GM18526 (cell line): ENCODE data around the gene ENTREP3.

ENCODE experiments used
- POLR2A ChIP-seq: IDR thresholded peaks from 3 replicates; pipeline ENCODE4 v1.6.1; 2011; ENCODE audit not compliant: insufficient read length; ENCODE audit errors: extremely low read depth

Gene ENTREP3

DNA sequence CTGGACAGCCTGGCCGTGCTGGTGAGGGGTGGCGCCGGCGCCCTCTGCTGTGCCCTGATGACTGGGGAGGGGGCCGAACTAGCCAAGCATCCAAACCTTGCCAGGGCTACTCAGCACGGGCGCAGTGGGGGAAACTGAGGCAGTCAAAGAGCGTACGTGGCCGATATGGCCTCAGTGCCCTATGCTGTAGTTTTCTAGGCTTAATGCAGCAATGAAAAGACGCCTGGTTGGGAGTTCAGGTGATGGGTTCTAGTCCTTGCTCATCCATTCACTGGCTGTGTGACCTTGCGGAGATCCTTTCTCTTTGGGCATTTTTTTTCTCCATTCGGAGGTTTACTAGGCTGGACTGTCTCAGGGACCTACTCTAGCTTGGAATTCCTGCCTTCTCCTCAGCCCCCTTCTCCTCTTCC, 46.0 kb downstream of the ENTREP3 start:
- no peak for TF ChIP-seq POLR2A

DNA sequence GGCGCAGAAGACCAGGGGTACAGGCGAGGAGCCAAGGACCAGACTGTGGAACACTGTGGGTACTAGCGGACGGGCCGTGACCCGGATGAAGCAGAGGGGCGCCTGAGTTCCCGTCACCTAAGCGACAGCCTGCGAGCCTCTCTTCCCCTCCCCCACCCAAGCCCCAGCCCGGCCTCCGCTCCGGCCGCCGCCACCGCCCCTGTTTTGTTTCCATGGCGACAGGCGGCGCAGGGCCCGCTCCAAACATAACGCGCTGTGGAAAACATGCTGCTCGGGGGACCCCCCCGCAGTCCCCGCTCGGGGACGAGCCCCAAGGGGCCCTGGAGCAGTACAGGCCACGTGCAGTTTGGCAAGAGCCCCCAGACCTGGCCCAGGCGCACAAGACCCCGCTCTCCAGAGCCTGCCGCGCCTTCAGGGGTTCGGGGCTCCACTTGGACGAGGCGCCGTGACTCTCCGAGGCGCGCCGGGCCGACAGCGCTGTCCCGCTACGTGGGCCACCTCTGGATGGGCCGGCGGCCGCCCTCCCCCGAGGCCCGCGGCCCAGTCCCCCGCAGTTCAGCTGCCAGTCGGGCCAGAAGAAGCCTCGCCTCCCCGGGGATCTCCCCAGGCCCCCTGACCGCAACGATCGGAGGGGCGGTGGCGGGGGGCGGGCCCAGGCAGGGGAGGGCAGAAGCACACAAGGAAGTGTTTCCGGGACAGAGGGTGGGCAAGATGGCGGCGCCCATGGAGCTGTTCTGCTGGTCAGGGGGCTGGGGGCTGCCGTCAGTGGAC, 46.6 kb downstream of the ENTREP3 start, which contains the start of gene MTX1:
TSS of gene MTX1 (plus strand) at position 155 of the 771 bp plus-strand sequence. CDS start at position 265, 110 bp downstream.
- peak; percentile 62 for TF ChIP-seq POLR2A

DNA sequence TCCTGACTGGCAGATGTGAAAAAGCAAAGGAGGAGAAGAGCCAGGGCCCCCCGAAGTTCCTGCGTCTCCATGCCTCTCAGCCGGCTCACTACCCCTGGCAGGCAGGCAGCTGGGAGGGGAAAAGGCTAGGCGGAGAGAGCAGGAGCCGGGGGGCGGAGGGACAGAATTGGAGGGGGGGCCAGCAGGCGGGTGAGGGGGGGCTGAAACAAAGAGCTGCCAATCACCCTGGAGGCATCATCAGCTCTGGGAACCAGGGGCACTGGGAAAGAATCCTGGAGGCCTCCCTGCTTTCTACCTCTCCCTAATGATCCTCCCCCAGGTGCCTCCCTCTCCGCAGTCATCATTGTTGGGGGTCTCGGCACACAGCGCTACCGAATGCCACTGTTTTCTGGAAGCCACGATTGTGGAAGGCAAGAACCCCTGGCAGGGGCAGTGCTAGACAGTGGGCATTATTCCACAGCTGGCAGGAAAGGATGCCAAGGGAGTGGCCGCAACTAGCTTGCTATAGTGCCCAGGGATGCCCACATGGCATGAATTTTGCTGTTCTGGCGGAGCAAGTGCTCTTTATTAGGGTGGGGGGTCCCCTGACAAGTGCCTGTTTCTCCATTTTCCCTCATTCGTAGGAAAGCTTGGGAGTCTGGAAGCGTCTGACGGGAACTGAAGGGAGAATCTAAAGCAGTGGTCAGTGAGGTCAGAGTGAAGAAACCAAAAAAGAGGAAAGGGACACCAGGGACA, 47.3 kb downstream of the ENTREP3 start, which contains the start of gene THBS3:
TSS of gene THBS3 (minus strand) at position 92 of the 735 bp plus-strand sequence. CDS start at position 71, 21 bp downstream.
- TF ChIP-seq POLR2A, result no peak

DNA sequence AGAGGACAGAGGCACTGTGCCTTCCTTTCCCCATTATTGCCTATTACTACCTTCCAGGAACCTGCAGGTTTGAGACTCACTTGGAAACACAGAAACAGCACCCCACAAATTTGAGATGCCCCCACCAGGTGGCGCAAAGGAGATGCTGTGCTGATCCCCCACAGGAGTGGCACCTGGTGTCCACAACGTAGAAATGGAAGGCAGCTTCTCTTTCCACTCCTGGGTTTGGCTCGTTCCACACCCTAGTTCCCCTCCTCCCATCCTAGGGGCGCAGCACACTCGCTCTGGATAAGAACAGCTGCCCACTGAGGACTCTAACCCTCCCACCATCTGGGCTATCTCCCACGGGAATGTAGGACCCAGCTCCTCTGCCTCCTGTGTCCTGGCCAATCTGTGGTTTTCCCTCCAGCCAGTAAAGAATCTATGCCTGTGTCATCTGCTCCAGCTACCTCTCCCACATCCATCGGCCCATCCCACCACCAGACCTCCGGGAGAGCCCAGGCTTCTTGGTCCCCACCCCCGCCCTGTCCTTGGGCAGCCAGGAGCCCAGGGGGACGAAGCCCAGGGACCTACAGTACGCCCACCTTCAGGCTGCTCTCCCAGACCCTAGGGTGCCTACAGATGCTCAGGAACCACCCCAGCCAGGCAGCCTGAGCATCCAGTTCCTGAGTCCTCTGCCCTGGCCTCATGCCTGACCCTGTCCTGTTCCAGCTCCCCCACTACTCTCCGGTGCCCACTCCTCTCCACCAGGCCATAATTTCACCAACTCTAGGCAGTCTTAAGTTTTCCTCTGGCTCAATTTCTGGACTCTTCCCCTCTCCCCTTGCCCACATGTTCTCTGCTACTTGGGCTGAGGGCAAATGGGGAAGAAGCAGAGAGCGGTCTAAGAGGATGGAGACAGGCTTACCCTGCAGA, 48.1 kb downstream of the ENTREP3 start:
- no peak for TF ChIP-seq POLR2A

DNA sequence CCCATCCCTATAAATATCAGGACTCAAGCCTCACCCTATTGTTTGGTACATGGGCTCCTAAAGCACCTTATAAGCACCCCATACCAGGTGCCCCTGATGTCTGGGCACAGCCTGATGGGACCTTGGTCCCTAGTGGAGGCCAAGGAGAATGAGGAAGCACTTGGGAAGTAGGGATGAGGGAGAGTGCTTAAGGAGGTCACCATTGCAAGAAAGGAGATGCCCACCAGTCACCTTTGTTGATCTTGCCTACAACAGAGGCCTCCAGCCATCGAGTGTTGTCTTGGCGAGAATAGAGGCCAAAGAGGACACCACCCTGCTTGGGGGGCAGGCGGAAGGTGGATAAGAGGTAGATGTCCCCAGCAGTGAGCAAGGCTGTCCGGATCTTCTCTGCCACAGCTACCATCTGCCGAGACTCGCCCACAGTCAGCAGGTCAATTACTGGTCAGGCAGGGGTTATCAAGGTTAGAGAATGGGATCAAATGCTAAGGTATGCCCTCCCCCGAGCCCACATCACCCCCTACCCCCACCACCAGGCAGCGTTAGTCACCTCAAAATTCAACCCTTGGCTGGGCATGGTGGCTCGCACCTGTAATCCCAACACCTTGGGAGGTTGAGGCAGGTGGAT, 49.2 kb downstream of the ENTREP3 start:
- no peak for TF ChIP-seq POLR2A

DNA sequence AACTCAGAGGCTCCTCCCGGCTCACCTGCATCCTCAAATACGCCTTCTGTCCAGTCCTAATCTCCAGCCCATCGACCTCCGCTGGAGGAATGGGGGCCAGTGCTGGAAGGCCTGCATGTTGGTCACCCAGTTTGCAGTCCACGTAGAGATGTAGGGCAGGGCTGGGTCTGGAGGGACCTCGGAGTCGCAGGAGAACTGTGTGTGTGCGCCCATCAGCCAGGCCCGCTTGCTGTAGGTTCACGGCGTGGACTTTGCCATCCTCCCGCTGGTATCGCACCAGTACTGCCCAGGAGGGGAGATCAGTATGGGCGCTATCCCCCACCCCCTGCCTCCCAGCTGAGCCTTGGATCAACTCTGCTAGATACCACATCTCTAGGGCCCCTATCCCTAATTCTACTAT, 50.2 kb downstream of the ENTREP3 start:
- TF ChIP-seq POLR2A, result no peak

DNA sequence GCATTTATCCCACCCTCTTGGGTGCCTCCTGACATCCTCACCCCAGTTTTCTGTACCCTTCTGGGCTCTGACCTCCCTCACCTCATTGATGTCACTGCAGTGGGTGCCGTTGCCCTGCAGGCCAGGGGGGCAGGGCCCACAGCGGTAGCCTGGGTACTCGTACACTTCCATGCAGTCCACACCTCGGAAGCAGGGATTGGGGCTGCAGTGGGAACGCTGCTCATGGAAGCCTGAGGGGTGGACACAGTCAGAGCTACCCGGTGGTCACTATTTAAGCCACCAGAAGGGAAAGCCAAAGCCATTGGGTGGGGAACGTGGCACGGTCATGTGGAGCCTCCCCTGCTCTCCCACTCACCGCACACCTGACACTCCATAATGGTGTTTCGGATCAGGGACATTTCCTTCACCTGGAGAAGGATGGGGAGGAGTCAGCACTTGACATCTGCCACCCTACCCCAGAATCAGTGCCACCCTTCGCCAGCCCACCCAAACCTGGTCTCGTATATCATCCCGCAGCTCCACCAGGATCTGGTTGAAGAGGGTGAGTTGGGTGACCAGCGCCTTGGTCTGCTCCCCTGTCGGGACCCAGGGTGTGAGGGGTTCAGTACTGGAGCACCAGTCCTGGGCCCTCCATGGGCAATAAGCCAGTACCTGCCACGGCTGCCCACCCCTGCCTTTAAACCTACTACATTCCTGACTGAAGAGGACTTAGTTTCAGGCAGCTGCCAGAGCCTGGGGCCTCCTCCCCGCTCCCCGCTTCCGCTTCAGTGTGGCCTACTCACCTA, 52.4 kb downstream of the ENTREP3 start:
- no peak for TF ChIP-seq POLR2A

DNA sequence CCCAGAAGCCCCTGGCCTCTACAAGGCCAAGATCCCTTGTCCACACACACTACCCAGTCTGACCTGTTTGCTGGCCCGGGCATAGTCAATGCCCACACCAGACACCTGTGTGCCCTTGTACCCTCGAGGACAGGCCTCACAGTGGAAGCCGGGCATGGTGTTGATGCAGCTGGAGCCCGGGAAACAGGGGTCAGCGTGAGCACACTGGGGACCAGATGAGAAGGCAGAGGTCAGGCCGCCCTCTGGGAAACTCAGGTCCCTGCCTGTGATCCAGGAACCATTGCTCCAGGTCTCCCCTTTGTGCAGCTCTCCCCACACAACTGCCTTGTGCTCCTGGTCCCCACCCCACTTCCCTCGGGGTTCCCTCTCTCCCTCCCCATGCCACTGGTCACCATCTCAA, 53.1 kb downstream of the ENTREP3 start:
- no peak for TF ChIP-seq POLR2A

DNA sequence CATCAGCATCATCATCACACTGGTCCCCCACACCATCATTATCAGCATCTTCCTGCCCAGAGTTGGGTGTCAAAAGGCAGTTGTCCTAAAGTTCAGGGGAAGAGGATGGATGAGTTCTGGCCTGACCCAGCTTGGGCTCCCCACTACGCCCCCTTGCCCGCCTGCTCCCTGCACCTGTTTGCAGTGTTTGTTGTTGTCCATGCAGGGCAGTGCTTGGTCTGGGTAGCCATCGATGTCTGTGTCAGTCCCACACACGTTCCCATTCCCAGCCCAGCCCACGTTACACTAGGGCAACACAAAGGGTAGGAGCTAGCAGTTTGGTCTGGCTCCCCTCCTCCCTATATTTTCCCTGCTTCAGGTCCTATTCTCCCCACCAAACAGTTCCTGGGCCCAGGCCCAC, 54.4 kb downstream of the ENTREP3 start:
- TF ChIP-seq POLR2A, result no peak

DNA sequence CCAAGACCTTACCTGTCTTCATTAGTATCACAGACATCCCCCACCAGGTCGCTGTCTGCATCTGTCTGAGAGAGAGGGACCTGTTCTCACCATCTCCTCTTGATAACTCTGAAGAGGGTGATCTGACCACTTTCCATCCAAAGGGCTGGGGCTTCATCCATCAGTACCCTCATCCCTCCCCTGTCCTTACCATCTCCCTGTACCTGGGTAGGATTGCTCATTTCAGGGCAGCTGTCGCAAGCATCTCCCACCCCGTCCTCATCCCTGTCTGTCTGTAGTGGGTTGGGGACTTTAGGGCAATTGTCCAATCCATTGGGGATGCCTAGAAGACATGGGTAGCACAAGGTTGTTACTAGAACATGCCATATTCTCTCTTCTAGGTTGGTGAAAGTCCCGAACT, 55.5 kb downstream of the ENTREP3 start:
- no peak for TF ChIP-seq POLR2A

DNA sequence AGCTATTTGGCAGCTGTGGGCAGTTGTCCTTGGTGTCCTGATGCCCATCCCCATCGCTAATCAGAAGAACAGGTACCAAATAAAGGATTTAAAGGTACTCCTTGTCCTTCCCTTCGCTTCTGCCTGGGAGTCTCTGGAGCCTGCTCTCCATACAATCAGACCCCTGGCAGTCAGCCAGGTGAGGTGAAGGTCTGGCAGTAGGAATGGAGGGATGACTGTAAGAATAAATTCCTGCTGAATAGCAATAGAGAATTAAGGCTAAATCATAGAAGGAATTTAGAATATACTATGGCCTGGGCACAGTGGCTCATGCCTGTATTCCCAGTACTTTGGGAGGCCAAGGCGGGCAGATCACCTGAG, 56.8 kb downstream of the ENTREP3 start:
- TF ChIP-seq POLR2A, result no peak

DNA sequence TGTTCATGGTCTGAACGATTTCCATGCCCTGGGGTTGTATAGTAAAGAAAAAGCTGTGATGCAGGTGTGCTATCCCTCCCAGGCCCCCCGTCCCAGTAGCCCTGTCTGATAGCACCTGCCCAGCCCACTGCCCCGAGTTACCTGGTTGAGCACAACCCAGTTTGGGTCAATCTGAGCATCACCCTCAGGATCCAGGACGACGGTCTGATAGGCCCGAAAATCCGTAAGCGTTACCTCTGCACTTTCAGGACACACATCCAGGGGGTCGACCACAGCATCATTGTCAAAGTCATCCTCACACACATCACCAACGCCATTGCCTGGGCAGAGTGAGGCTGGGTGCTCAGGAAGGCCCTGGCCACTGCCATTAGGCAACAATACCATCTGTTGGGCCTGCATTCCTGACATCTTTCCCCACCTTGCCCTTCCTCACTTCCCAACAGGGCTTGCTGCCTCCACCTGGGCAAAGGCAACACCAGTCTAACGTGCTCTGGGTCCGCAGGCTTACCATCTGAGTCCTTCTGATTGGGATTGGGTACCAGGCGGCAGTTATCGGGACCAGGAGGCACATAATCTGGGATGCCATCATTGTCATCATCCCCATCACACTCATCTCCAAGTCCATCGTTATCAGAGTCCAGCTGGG, 57.3 kb downstream of the ENTREP3 start:
- no peak for TF ChIP-seq POLR2A
